Mucosa of descending colon (tissue), 3 donors: ENCODE measurements around the gene IFNE. TPM values are rescaled to one million over a fixed set of nuclear protein-coding genes. Genes with fewer than 3 reads are reported as not detected.

Experiments used
- ATAC-seq: fragments of 200-7000 bp; cut with Tn5 transposase; one replicate; pipeline ENCODE4 v1.9.1; 2020; ENCODE audit warnings: mild to moderate bottlenecking, moderate library complexity
- DNase-seq, 3 donors: peaks; one replicate each; pipeline ENCODE4 v3.0.0-alpha.2; 2020
- H3K36me3 ChIP-seq: fragments of 200-600 bp; one replicate; pipeline ENCODE4 v1.8.0; 2021; ENCODE audit warnings: low read depth, mild to moderate bottlenecking
- H3K4me1 ChIP-seq: fragments of 200-600 bp; one replicate; pipeline ENCODE4 v1.8.0; 2021; ENCODE audit warnings: low read depth, mild to moderate bottlenecking
- H3K4me3 ChIP-seq: fragments of 200-600 bp; one replicate; pipeline ENCODE4 v1.8.0; 2021; ENCODE audit warnings: mild to moderate bottlenecking
- H3K9me3 ChIP-seq: fragments of 200-600 bp; one replicate; pipeline ENCODE4 v1.8.0; 2021; ENCODE audit warnings: mild to moderate bottlenecking
- CTCF ChIP-seq: fragments of 200-600 bp; IDR thresholded peaks from one replicate; pipeline ENCODE4 v1.8.0; 2022; ENCODE audit warnings: antibody characterized with exemption, mild to moderate bottlenecking
- intact Hi-C, 2 donors: fragments of 100-400 bp; cut with DNase I in 1 of 2; cut with micrococcal nuclease in 1 of 2; formaldehyde crosslinking; loops; one replicate each; pipeline versions ENCODE4 v1.11.0 to v1.11.1; 2022; cut with DNase I, micrococcal nuclease
- total RNA-seq, 3 donors: library from RNA; stranded (reverse); fragmentation: NEBNext Ultra II Directional in 2 of 3; extraction: Animal tissue kit (Norgen Biotek cat#: 25700) in 2 of 3; gene quantifications; one replicate each; pipeline versions ENCODE4 v1.2.1 to v1.2.4, GENCODE V29; 2021 to 2023
- donor health status: DM: no; HTN: no; CAD: no; lungs with moderate emphysema.
- donor health status: DM: no; HTN: no; CAD: no.
- donor health status: DM: no; HTN: yes; CAD: no.

Gene IFNE
- total RNA-seq, 3 donors from 2014 or later = not detected

- Histone ChIP-seq H3K4me1 (no peaks in the 10 kb centered on the region), H3K9me3 (no peaks in the 10 kb centered on the region)
- intact Hi-C loops = no loop called here
These were observed 41.2 kb upstream of the IFNE start for GRCh38 chr9:21523021-21524014.

GRCh38 chr9:21522348-21522747, 40.2 kb upstream of the IFNE start:
- no peak for TF ChIP-seq CTCF
- ATAC-seq (no peak), DNase-seq (no peak)
- H3K9me3 ChIP-seq = no peaks in the 10 kb centered on the region
- H3K4me1 ChIP-seq = no peaks in the 10 kb centered on the region
- H3K4me3 ChIP-seq = no peak overlapping the region
- no peaks in the 10 kb centered on the region for H3K36me3 ChIP-seq
- intact Hi-C loops = no loop called here

More at GRCh38 chr9:21523021-21524014, 41.2 kb upstream of the IFNE start:
- DNase-seq (no peak), ATAC-seq (no peak)
- Histone ChIP-seq H3K4me3 (no peak overlapping the region), H3K36me3 (no peaks in the 10 kb centered on the region)
- TF ChIP-seq CTCF = no peak

- no peaks in the 10 kb centered on the region for H3K36me3 ChIP-seq
- no peak overlapping the region for H3K4me3 ChIP-seq
- no peaks in the 10 kb centered on the region for H3K9me3 ChIP-seq
- DNase-seq = no peak
- intact Hi-C loops = no loop called here
- TF ChIP-seq CTCF = no peak
- no peak for ATAC-seq
- no peaks in the 10 kb centered on the region for H3K4me1 ChIP-seq
These were observed 39.3 kb upstream of the IFNE start for GRCh38 chr9:21521448-21521847.

- TF ChIP-seq CTCF = no peak
- intact Hi-C loops = no loop called here
- Histone ChIP-seq H3K4me3 (no peak overlapping the region), H3K4me1 (no peaks in the 10 kb centered on the region), H3K36me3 (no peaks in the 10 kb centered on the region), H3K9me3 (no peaks in the 10 kb centered on the region)
- DNase-seq (no peak), ATAC-seq (no peak)
These were observed 38.6 kb upstream of the IFNE start for GRCh38 chr9:21520501-21521228.

- Histone ChIP-seq H3K36me3 (no peaks in the 10 kb centered on the region), H3K4me3 (no peak overlapping the region), H3K9me3 (no peaks in the 10 kb centered on the region), H3K4me1 (no peaks in the 10 kb centered on the region)
- TF ChIP-seq CTCF = no peak
- intact Hi-C loops = no loop called here
- ATAC-seq (no peak), DNase-seq (no peak)
These were observed 37.8 kb upstream of the IFNE start for GRCh38 chr9:21519855-21520434.
